HG03280 (cell line): Measurements from ENCODE around the gene TXNDC9.
"Not testable (repeated sequence)": the region's sequence is repeated elsewhere in the genome, so short reads cannot be mapped to it uniquely, and the experiment has no call there.

Experiments used
- ATAC-seq: cut with Tn5 transposase; IDR thresholded peaks from one replicate; pipeline ENCODE4 v1.9.1; 2021; ENCODE audit warnings: mild to moderate bottlenecking, moderate library complexity; ENCODE audit not compliant: unreplicated experiment

Gene TXNDC9

GRCh38 chr2:99335911-99336803, at the start of gene TXNDC9:
TSS of gene TXNDC9 (minus strand) at chr2:99336333. CDS start at chr2:99333210, 3,123 bp downstream.
- peak; percentile 72 for ATAC-seq

- no peak for ATAC-seq
Observed at GRCh38 chr2:99382143-99382542, 46.0 kb upstream of the TXNDC9 start.

- no peak for ATAC-seq
Observed at GRCh38 chr2:99380376-99381010, 44.4 kb upstream of the TXNDC9 start.

DNA sequence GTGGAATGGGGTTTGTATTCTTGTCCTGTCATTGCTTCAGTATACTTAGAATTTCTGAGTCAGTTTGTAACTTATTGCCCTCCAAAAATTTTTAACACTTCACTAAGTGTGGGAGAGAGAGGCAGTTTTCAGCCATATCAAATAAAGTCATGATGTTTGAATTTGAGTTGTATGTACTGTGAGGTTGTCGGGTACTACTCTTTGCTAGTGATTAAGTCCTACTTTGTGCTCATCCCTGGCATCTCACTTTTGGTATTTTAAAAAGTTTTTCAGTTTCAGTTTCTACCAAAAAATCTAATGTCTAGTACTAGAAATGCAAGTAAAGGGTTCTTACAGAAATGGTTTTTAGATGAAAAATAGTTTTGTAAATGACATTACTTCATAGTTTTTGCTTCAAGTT, 41.7 kb upstream of the TXNDC9 start:
- ATAC-seq, result no peak

GRCh38 chr2:99376254-99376864, 40.2 kb upstream of the TXNDC9 start:
- ATAC-seq, result no peak

DNA sequence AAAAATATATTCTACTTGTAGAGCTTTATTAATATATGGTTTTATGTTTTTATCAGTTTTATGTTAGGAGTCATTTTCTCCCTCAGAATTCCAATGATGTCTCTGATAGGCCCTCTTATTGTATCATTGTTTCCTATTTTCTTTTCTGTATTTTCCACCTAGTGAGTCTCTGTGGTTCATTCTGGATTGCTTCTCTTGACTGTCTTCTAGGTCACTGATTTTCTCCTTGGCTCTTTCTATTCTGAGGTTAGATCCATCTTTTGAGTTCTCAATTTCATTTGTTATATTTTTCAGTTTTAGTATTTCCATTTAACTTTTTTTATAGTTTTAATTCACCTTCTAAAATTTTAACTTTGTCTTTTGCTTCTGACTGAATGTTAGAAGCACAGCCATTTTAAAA, 38.6 kb upstream of the TXNDC9 start:
- ATAC-seq, result no peak

DNA sequence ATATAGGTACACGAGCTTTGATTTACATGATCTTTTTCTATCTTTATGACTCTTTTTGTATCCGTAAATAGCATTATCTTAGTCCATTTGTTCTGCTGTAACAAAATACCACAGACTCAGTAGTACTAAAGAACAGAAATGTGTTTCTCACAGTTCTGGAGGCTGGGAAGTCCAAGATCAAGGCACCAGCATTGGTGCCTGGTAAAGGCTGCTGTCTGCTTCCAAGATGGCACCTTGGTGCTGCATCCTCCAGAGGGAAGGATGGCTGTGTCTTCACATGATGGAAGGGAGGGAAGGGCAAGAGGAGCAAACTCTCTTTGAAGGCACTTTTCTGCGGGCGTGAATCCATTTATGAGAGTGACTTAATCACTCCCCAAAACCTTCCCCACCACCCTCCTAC, 37.0 kb upstream of the TXNDC9 start:
- no peak for ATAC-seq

GRCh38 chr2:99368854-99369253, 32.7 kb upstream of the TXNDC9 start:
- not testable (repeated sequence) for ATAC-seq

GRCh38 chr2:99365661-99366060, 29.5 kb upstream of the TXNDC9 start:
- no peak for ATAC-seq

DNA sequence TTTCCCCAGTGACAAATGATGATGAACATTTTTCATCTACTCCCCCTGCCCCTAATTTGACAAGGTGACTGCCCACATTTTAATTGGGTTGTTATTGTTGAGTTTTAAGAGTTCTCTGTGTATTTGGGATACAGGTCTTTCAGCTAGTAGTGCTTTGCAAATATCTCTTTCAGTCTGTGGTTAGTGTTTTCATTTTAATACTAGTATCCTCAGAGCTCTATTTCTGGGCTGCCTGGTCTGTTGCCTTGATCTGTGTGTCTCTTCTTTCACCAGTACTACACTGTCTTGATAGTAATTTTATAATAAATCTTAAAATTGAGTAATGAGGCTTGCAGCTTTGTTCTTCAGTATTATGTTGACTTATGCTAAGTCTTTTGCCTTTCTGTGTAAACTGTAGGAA, 20.7 kb upstream of the TXNDC9 start:
- no peak for ATAC-seq

DNA sequence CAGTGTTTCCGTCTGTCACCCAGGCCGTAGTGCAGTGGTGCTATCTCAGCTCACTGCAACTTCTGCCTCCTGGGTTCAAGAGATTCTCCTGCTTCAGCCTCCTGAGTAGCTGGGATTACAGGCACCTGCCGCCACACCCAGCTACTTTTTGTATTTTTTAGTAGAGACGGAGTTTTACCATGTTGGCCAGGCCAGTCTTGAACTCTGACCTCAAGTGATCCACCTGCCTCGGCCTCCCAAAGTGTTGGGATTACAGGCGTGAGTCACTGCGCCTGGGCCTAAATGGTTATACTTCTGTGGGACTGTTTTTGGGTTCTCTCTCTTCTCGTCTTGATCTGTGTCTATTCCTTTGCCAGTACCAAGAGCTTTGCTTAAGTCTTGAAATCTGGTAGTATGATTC, 18.7 kb upstream of the TXNDC9 start:
- not testable (repeated sequence) for ATAC-seq

DNA sequence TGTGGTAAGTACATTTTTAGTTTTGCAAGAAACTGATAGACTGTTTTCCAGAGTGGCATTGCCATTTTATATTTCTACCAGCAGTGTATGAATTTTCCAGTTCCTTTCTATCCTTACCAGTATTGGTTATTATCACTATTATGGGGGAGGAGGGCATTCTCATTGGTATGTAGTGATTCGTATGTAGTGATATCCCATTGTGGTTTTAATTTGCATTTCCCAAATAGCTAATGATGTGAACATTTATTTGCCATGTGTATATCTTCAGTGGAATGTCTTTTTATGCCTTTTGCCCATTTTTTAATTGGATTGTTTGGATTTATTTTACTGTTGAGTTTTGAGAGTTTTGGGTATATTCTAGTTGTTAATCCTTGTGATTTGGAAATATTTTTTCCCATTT, 17.9 kb upstream of the TXNDC9 start:
- no peak for ATAC-seq

- no peak for ATAC-seq
Observed at GRCh38 chr2:99350194-99350593, 14.1 kb upstream of the TXNDC9 start.

- ATAC-seq, result peak; percentile 42
Observed at GRCh38 chr2:99348173-99348572, 12.0 kb upstream of the TXNDC9 start.

GRCh38 chr2:99346218-99346617, 10.1 kb upstream of the TXNDC9 start:
- no peak for ATAC-seq

DNA sequence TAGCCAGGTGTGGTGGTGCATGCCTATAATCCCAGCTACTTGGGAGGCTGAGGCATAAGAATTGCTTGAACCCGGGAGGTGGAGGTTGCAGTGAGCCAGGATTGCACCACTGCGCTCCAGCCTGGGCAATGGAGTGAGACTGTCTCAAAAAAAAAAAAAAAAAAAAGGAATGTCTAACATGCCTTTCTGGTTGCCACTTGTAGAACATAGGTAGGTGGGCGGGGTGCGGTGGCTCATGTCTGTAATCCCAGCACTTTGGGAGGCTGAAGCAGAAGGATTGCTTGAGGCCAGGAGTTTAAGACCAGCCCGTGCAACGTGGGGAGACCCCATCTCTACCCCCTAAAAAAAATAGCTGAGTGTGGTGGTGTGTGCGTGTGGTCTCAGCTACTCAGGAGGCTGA, 9.3 kb upstream of the TXNDC9 start:
- ATAC-seq, result not testable (repeated sequence)

GRCh38 chr2:99342536-99342935, 6.4 kb upstream of the TXNDC9 start:
- no peak for ATAC-seq

GRCh38 chr2:99340669-99341236, 4.6 kb upstream of the TXNDC9 start:
- no peak for ATAC-seq

DNA sequence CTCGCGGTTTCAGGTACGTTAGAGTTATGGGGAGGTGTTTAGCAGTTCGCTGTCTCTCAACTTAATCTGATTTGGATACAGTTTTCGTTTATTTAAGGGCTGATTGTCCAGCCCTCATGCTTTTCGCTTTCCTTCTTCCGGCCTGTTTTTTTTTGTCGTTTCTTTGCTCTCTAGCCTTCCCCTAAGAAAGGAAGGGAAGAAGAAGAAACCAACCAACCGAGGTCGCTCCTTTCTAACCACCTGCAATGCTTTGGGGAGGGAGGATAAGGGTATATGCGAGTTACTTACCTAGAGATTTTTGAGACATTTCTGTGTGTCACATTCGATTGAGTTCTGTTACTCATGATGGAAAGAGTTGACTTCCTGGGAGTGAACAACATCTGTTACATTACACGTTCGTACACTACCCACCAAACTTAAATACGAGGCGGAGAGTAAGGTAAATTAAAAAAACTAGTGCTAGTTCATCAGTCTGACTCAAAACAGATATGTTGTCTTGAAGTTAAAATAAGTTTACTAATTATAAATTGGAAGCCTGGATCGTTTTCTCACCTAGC, 2.0 kb upstream of the TXNDC9 start:
- ATAC-seq, result no peak

GRCh38 chr2:99337113-99338028, 1.2 kb upstream of the TXNDC9 start, which contains the start of gene EIF5B:
TSS of gene EIF5B (plus strand) at chr2:99337389. CDS start at chr2:99337555, 166 bp downstream.
- ATAC-seq, result peak; percentile 58
